IPS-15b (cell line): ENCODE results near the gene SYCP1.
A peak's percentile ranks its signal among the peaks of the same experiment; 100 is the strongest.
"Not testable (repeated sequence)": the region's sequence is repeated elsewhere in the genome, so short reads cannot be mapped to it uniquely, and the experiment has no call there.

Experiments
- H3K27me3 ChIP-seq: one replicate; pipeline ENCODE4 v1.6.1; 2013; ENCODE audit warnings: low read length; ENCODE audit not compliant: control insufficient read depth, insufficient read depth
- H3K36me3 ChIP-seq: one replicate; pipeline ENCODE4 v1.6.1; 2013; ENCODE audit warnings: low read length; ENCODE audit not compliant: control insufficient read depth, insufficient read depth
- H3K4me1 ChIP-seq: one replicate; pipeline ENCODE4 v1.6.1; 2013; ENCODE audit warnings: mild to moderate bottlenecking, low read length; ENCODE audit not compliant: control insufficient read depth, insufficient read depth
- H3K4me3 ChIP-seq: one replicate; pipeline ENCODE4 v1.5.1; 2013; ENCODE audit warnings: low read depth, low read length
- H3K9ac ChIP-seq: one replicate; pipeline ENCODE4 v1.6.1; 2013; ENCODE audit warnings: low read depth, mild to moderate bottlenecking, low read length
- H3K9me3 ChIP-seq: one replicate; pipeline ENCODE4 v1.6.1; 2013; ENCODE audit warnings: mild to moderate bottlenecking, low read length; ENCODE audit not compliant: control insufficient read depth, insufficient read depth

Gene SYCP1

GRCh38 chr1:114861384-114861783 lies 6.7 kb downstream of the SYCP1 start:
- Histone ChIP-seq H3K36me3 (no peaks in the 10 kb centered on the region), H3K9me3 (no peaks in the 10 kb centered on the region), H3K9ac (no peak overlapping the region)

GRCh38 chr1:114892194-114892918 lies 37.7 kb downstream of the SYCP1 start:
- Histone ChIP-seq H3K4me3 (no peak overlapping the region), H3K9me3 (no peaks in the 10 kb centered on the region), H3K36me3 (no peaks in the 10 kb centered on the region), H3K9ac (no peak overlapping the region), H3K4me1 (peaks cover 4% of the 10 kb centered on the region), H3K27me3 (peaks cover 3% of the 10 kb centered on the region)

More at GRCh38 chr1:114861384-114861783, 6.7 kb downstream of the SYCP1 start:
- Histone ChIP-seq H3K4me3 (no peak overlapping the region), H3K4me1 (no peaks in the 10 kb centered on the region), H3K27me3 (no peaks in the 10 kb centered on the region)

- no peaks in the 10 kb centered on the region for H3K9me3 ChIP-seq
- no peak overlapping the region for H3K4me3 ChIP-seq
- no peaks in the 10 kb centered on the region for H3K36me3 ChIP-seq
- H3K27me3 ChIP-seq, result no peaks in the 10 kb centered on the region
- H3K9ac ChIP-seq, result no peak overlapping the region
- peaks cover 14% of the 10 kb centered on the region for H3K4me1 ChIP-seq
Observed at GRCh38 chr1:114896795-114897194, 42.1 kb downstream of the SYCP1 start.

- H3K27me3 ChIP-seq, result no peaks in the 10 kb centered on the region
- peak overlapping the region; percentile 1 for H3K9ac ChIP-seq
- H3K4me1 ChIP-seq, result peaks cover 13% of the 10 kb centered on the region
- peak overlapping the region; percentile 30 for H3K4me3 ChIP-seq
- H3K36me3 ChIP-seq, result no peaks in the 10 kb centered on the region
- H3K9me3 ChIP-seq, result no peaks in the 10 kb centered on the region
Observed at GRCh38 chr1:114901814-114902213, 47.2 kb downstream of the SYCP1 start.

GRCh38 chr1:114902343-114902742 lies 47.7 kb downstream of the SYCP1 start:
- no peaks in the 10 kb centered on the region for H3K27me3 ChIP-seq
- peaks cover 13% of the 10 kb centered on the region for H3K4me1 ChIP-seq
- peak overlapping the region; percentile 1 for H3K9ac ChIP-seq
- H3K36me3 ChIP-seq, result no peaks in the 10 kb centered on the region
- peak overlapping the region; percentile 30 for H3K4me3 ChIP-seq
- no peaks in the 10 kb centered on the region for H3K9me3 ChIP-seq

- peaks cover 13% of the 10 kb centered on the region for H3K4me1 ChIP-seq
- H3K9me3 ChIP-seq, result no peaks in the 10 kb centered on the region
- H3K27me3 ChIP-seq, result no peaks in the 10 kb centered on the region
- H3K36me3 ChIP-seq, result no peaks in the 10 kb centered on the region
- no peak overlapping the region for H3K4me3 ChIP-seq
- no peak overlapping the region for H3K9ac ChIP-seq
Observed at GRCh38 chr1:114903480-114903879, 48.8 kb downstream of the SYCP1 start.

- H3K4me3 ChIP-seq, H3K9me3 ChIP-seq, H3K27me3 ChIP-seq, H3K4me1 ChIP-seq, H3K9ac ChIP-seq, H3K36me3 ChIP-seq: not testable (repeated sequence)
Observed at GRCh38 chr1:114915720-114916119, 61.1 kb downstream of the SYCP1 start.

- H3K9me3 ChIP-seq, result no peaks in the 10 kb centered on the region
- H3K4me1 ChIP-seq, result no peaks in the 10 kb centered on the region
- no peak overlapping the region for H3K4me3 ChIP-seq
- no peaks in the 10 kb centered on the region for H3K36me3 ChIP-seq
- no peak overlapping the region for H3K9ac ChIP-seq
- no peaks in the 10 kb centered on the region for H3K27me3 ChIP-seq
Observed at GRCh38 chr1:114926607-114927006, 71.9 kb downstream of the SYCP1 start.

- Histone ChIP-seq H3K4me3 (no peak overlapping the region), H3K9me3 (no peaks in the 10 kb centered on the region), H3K27me3 (no peaks in the 10 kb centered on the region), H3K36me3 (no peaks in the 10 kb centered on the region), H3K4me1 (no peaks in the 10 kb centered on the region), H3K9ac (no peak overlapping the region)
Observed at GRCh38 chr1:114927401-114927800, 72.7 kb downstream of the SYCP1 start.

GRCh38 chr1:114956570-114956969 lies 101.9 kb downstream of the SYCP1 start:
- H3K4me1 ChIP-seq, result no peaks in the 10 kb centered on the region
- no peak overlapping the region for H3K9ac ChIP-seq
- H3K4me3 ChIP-seq, result no peak overlapping the region
- H3K9me3 ChIP-seq, result no peaks in the 10 kb centered on the region
- H3K27me3 ChIP-seq, result no peaks in the 10 kb centered on the region
- no peaks in the 10 kb centered on the region for H3K36me3 ChIP-seq

- H3K9ac ChIP-seq, result no peak overlapping the region
- no peaks in the 10 kb centered on the region for H3K9me3 ChIP-seq
- H3K4me3 ChIP-seq, result no peak overlapping the region
- no peaks in the 10 kb centered on the region for H3K4me1 ChIP-seq
- H3K36me3 ChIP-seq, result no peaks in the 10 kb centered on the region
- no peaks in the 10 kb centered on the region for H3K27me3 ChIP-seq
Observed at GRCh38 chr1:114959423-114959822, 104.8 kb downstream of the SYCP1 start.

GRCh38 chr1:114976891-114977290 lies 122.2 kb downstream of the SYCP1 start:
- no peaks in the 10 kb centered on the region for H3K9me3 ChIP-seq
- H3K36me3 ChIP-seq, result no peaks in the 10 kb centered on the region
- H3K9ac ChIP-seq, result no peak overlapping the region
- H3K4me1 ChIP-seq, result no peaks in the 10 kb centered on the region
- H3K27me3 ChIP-seq, result no peaks in the 10 kb centered on the region
- H3K4me3 ChIP-seq, result no peak overlapping the region
